HepG2 (cell line): ENCODE results near the gene NEU1. TPM values are rescaled to one million over a fixed set of nuclear protein-coding genes. Genes with fewer than 3 reads are reported as not detected.

Source experiments
- ATAD3A ChIP-seq: sonication (generic); formaldehyde crosslinking; IDR thresholded peaks from 2 replicates; pipeline ENCODE4 v1.4.0; 2020; ENCODE audit warnings: missing genetic modification reagents
- CEBPG ChIP-seq: IDR thresholded peaks from 2 replicates; pipeline ENCODE4 v1.6.1; 2016
- CENPX ChIP-seq: sonication (generic); formaldehyde crosslinking; IDR thresholded peaks from 2 replicates; pipeline ENCODE4 v1.9.0; 2021; ENCODE audit warnings: mild to moderate bottlenecking, missing genetic modification reagents, moderate library complexity
- ERF ChIP-seq: IDR thresholded peaks from 2 replicates; pipeline ENCODE4 v1.6.1; 2018; ENCODE audit warnings: missing biosample characterization, missing genetic modification reagents
- GATAD1 ChIP-seq: IDR thresholded peaks from 2 replicates; pipeline ENCODE4 v1.6.1; 2016; ENCODE audit warnings: missing genetic modification reagents, missing compliant biosample characterization
- GPN1 ChIP-seq: sonication (generic); formaldehyde crosslinking; IDR thresholded peaks from 2 replicates; pipeline ENCODE4 v1.5.1; 2020; ENCODE audit warnings: missing genetic modification reagents, borderline replicate concordance
- HNF1A ChIP-seq, 2 experiments: sonication (generic) in 1 of 2; formaldehyde crosslinking in 1 of 2; IDR thresholded peaks; 2 replicates each; pipeline versions ENCODE4 v1.4.0 to v1.6.1; 2016 to 2020; ENCODE audit warnings: borderline replicate concordance in 1 of 2, low read depth in 1 of 2, mild to moderate bottlenecking in 1 of 2, missing genetic modification reagents in 1 of 2
- HNRNPUL1 ChIP-seq: fragments of 200-400 bp; formaldehyde crosslinking; IDR thresholded peaks from 2 replicates; pipeline ENCODE4 v1.6.1; 2017; ENCODE audit warnings: low read depth, mild to moderate bottlenecking, low read length, moderate library complexity
- KDM4B ChIP-seq: sonication (generic); formaldehyde crosslinking; IDR thresholded peaks from 2 replicates; pipeline ENCODE4 v1.4.0; 2020; ENCODE audit warnings: missing genetic modification reagents
- NFATC3 ChIP-seq: sonication (generic); formaldehyde crosslinking; IDR thresholded peaks from 2 replicates; pipeline ENCODE4 v1.5.1; 2020; ENCODE audit warnings: mild to moderate bottlenecking, missing genetic modification reagents
- RORA ChIP-seq: sonication (generic); formaldehyde crosslinking; IDR thresholded peaks from 2 replicates; pipeline ENCODE4 v1.5.0; 2020; ENCODE audit warnings: mild to moderate bottlenecking, missing genetic modification reagents, moderate library complexity
- RXRB ChIP-seq: IDR thresholded peaks from 2 replicates; pipeline ENCODE4 v1.6.1; 2016; ENCODE audit warnings: borderline replicate concordance, missing genetic modification reagents, missing compliant biosample characterization
- SIX1 ChIP-seq: sonication (generic); formaldehyde crosslinking; IDR thresholded peaks from 2 replicates; pipeline ENCODE4 v1.4.0; 2020; ENCODE audit warnings: missing genetic modification reagents, borderline replicate concordance
- SOX13 ChIP-seq, 3 experiments: fragments of 450-650 bp in 1 of 3; sonication (generic) in 1 of 3; formaldehyde crosslinking in 1 of 3; IDR thresholded peaks in 2 of 3; conservative IDR thresholded peaks in 1 of 3; 2 replicates each; pipeline versions ENCODE4 v1.5.0 to v1.6.1; 2016 to 2020; ENCODE audit warnings: antibody characterized with exemption in 1 of 3, mild to moderate bottlenecking in 1 of 3, missing compliant biosample characterization in 1 of 3, missing genetic modification reagents in 1 of 3, moderate library complexity in 1 of 3
- SYNCRIP ChIP-seq: fragments of 200-400 bp; formaldehyde crosslinking; IDR thresholded peaks from 2 replicates; pipeline ENCODE4 v1.6.1; 2018; ENCODE audit warnings: mild to moderate bottlenecking, low read depth, low read length; ENCODE audit not compliant: insufficient read depth
- TRIM24 ChIP-seq: sonication (generic); formaldehyde crosslinking; IDR thresholded peaks from 2 replicates; pipeline ENCODE4 v1.8.0; 2022; ENCODE audit warnings: mild to moderate bottlenecking, missing genetic modification reagents
- YEATS2 ChIP-seq: sonication (generic); formaldehyde crosslinking; IDR thresholded peaks from 2 replicates; pipeline ENCODE4 v1.4.0; 2020; ENCODE audit warnings: missing genetic modification reagents, borderline replicate concordance
- ZBTB14 ChIP-seq: sonication (generic); formaldehyde crosslinking; IDR thresholded peaks from 2 replicates; pipeline ENCODE4 v1.4.0; 2020; ENCODE audit warnings: missing genetic modification reagents
- ZBTB38 ChIP-seq: sonication (generic); formaldehyde crosslinking; IDR thresholded peaks from 2 replicates; pipeline ENCODE4 v1.5.1; 2020; ENCODE audit warnings: mild to moderate bottlenecking, missing genetic modification reagents
- ZNF337 ChIP-seq: sonication (generic); formaldehyde crosslinking; IDR thresholded peaks from 2 replicates; pipeline ENCODE4 v1.5.1; 2020; ENCODE audit warnings: missing genetic modification reagents, low read depth, mild to moderate bottlenecking, borderline replicate concordance
- ZNF547 ChIP-seq: sonication (generic); formaldehyde crosslinking; IDR thresholded peaks from 2 replicates; pipeline ENCODE4 v1.5.1; 2020; ENCODE audit warnings: mild to moderate bottlenecking, missing genetic modification reagents
- ZNF672 ChIP-seq: sonication (generic); formaldehyde crosslinking; IDR thresholded peaks from 2 replicates; pipeline ENCODE4 v1.8.1; 2022; ENCODE audit warnings: missing genetic modification reagents
- polyA plus RNA-seq, 8 experiments: library from polyadenylated mRNA; depleted of rRNA in 3 of 8; stranded (reverse) in 7 of 8; unstranded in 1 of 8; fragments of >200 nt; fragmentation: Illumina TruSeq in 4 of 8; extraction: Trizol in 4 of 8; gene quantifications; 2 replicates each; pipeline versions ENCODE4 v1.2.1 to v1.2.3, GENCODE V29; 2011 to 2016; ENCODE audit warnings: low read depth in 4 of 8, missing spikeins in 1 of 8, mixed read lengths in 1 of 8; ENCODE audit not compliant: insufficient read depth in 1 of 8
- total RNA-seq, 5 experiments: library from RNA; depleted of rRNA; stranded (reverse); fragments of >200 nt; fragmentation: Illumina TruSeq; extraction: Trizol; gene quantifications; 2 replicates each; pipeline ENCODE4 v1.2.3, GENCODE V29; 2016; ENCODE audit warnings: low read depth in 1 of 5
- TF ChIP-seq, protein P1 (sequence below): sonication (generic); formaldehyde crosslinking; IDR thresholded peaks from 2 replicates; pipeline ENCODE4 v1.8.0; 2022; ENCODE audit warnings: mild to moderate bottlenecking, missing genetic modification reagents, moderate library complexity
- TF ChIP-seq, protein P2 (sequence below): IDR thresholded peaks from 2 replicates; pipeline ENCODE4 v1.6.1; 2016; ENCODE audit warnings: missing genetic modification reagents, missing compliant biosample characterization

NEU1 gene
- total and polyA plus RNA-seq, 2 of the 13 experiments (the other 11 are each of a cell fraction or from before 2014, with no cell fraction given): 215 to 297 TPM

DNA sequence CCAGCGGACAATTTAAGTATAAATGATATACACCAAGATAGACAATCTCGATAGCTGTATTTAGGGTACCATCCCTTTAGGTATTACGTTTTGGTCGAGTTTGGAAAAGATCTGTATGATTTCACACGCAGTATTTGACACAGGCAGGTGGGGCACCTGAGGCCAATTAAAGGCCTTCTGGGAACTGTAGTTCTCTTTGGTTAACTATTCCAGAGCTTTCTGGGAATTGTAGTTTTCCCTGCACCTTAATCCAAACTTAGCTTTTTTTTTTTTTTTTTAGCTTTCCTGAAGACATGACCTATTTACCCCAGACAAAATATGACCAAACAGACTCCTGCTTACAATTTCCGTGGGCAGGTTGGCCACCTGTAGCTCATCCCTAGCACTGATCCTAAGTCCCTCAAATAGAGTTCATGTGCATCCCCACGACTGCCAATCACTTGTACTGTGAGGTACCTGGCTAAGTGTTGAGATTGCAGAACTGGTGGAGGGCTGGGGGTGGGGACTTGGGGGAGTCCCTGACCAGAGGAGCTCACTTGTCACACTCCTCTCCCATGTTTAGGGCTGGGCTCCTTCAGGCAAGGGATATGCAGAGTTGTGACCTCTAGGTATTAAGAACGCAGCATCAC is 35.9 kb upstream of the NEU1 start (continued):
- no peak for TF ChIP-seq CEBPG (CRISPR knock-in tag)
- TF ChIP-seq SYNCRIP: no peak
- TF ChIP-seq, protein P1, sequence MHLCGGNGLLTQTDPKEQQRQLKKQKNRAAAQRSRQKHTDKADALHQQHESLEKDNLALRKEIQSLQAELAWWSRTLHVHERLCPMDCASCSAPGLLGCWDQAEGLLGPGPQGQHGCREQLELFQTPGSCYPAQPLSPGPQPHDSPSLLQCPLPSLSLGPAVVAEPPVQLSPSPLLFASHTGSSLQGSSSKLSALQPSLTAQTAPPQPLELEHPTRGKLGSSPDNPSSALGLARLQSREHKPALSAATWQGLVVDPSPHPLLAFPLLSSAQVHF (CRISPR knock-in tag): no peak
- no peak for TF ChIP-seq ERF (CRISPR knock-in tag)
- 0 out of 2 replicates have a peak, but pooled peaks have one; percentile 1 for TF ChIP-seq ZNF547 (CRISPR knock-in tag)
- TF ChIP-seq YEATS2 (CRISPR knock-in tag): no peak
- no peak for TF ChIP-seq KDM4B (CRISPR knock-in tag)
- peak; percentile 55; the same call in 1 of the 2 replicates for TF ChIP-seq GATAD1 (CRISPR knock-in tag)
- peak; percentile 61 for TF ChIP-seq ZBTB14 (CRISPR knock-in tag)
- TF ChIP-seq, protein P2, sequence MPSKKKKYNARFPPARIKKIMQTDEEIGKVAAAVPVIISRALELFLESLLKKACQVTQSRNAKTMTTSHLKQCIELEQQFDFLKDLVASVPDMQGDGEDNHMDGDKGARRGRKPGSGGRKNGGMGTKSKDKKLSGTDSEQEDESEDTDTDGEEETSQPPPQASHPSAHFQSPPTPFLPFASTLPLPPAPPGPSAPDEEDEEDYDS (CRISPR knock-in tag): no peak
- TF ChIP-seq NFATC3: no peak
- no peak for TF ChIP-seq CENPX
- no peak for TF ChIP-seq GPN1 (CRISPR knock-in tag)
- no peak for TF ChIP-seq ATAD3A (CRISPR knock-in tag)
- TF ChIP-seq ZBTB38 (CRISPR knock-in tag): no peak
- TF ChIP-seq SIX1 (CRISPR knock-in tag): peak; percentile 16; the same call in 1 of the 2 replicates
- no peak for TF ChIP-seq ZNF672 (CRISPR knock-in tag)
- no peak for TF ChIP-seq HNRNPUL1
- TF ChIP-seq RORA (CRISPR knock-in tag): no peak; the same call in 1 of the 2 replicates
- 0 out of 2 replicates have a peak, but pooled peaks have one; percentile 30 for TF ChIP-seq HNF1A (IDR thresholded peaks at IDR 0.05; ENCODE audit: low read depth)
- TF ChIP-seq HNF1A (CRISPR knock-in tag; IDR thresholded peaks at IDR 0.05; ENCODE audit: borderline replicate concordance): no peak
- TF ChIP-seq ZNF337 (CRISPR knock-in tag): no peak
- no peak for TF ChIP-seq TRIM24 (CRISPR knock-in tag)
- TF ChIP-seq SOX13 (IDR thresholded peaks at IDR 0.05): no peak
- no peak; a peak in 1 of 4 replicates for TF ChIP-seq SOX13 (CRISPR knock-in tag; conservative IDR thresholded peaks at IDR 0.05 in 1 of 2, IDR thresholded peaks at IDR 0.05 in 1 of 2)
- TF ChIP-seq RXRB (CRISPR knock-in tag): peak; percentile 66; the same call in 1 of the 2 replicates
